Measurements from ENCODE around the gene BCL2L2. TPM values are rescaled to one million over a fixed set of nuclear protein-coding genes. Genes with fewer than 3 reads are reported as not detected.
"Not testable (repeated sequence)": the region's sequence is repeated elsewhere in the genome, so short reads cannot be mapped to it uniquely, and the experiment has no call there.

The BCL2L2 gene
- total RNA-seq, 1 donor from 2014 or later = 23.7 TPM

- no peak overlapping the region for H3K4me3 Mint-ChIP-seq (ENCODE audit: low read depth)
- H3K9me3 Mint-ChIP-seq (ENCODE audit: low read depth) = no peaks in the 10 kb centered on the region
These were observed 17.8 kb downstream of the BCL2L2 start for GRCh38 chr14:23324455-23324846.

GRCh38 chr14:23324993-23325392, 18.4 kb downstream of the BCL2L2 start:
- Mint-ChIP-seq H3K27me3 (no peaks in the 10 kb centered on the region), H3K36me3 (ENCODE audit: insufficient read depth) (peaks cover 19% of the 10 kb centered on the region), H3K9me3 (ENCODE audit: low read depth) (no peaks in the 10 kb centered on the region), H3K27ac (peak overlapping the region; percentile 62), H3K4me1 (ENCODE audit: low read depth) (peaks cover 21% of the 10 kb centered on the region), H3K4me3 (ENCODE audit: low read depth) (no peak overlapping the region)
- no peak for DNase-seq (ENCODE audit: low spot score, unreplicated experiment)
- TF ChIP-seq CTCF (IDR thresholded peaks at IDR 0.05; ENCODE audit: unreplicated experiment) = no peak

More at GRCh38 chr14:23324455-23324846, 17.8 kb downstream of the BCL2L2 start:
- Mint-ChIP-seq H3K27me3 (no peaks in the 10 kb centered on the region), H3K27ac (peak overlapping the region; percentile 37), H3K4me1 (ENCODE audit: low read depth) (peaks cover 21% of the 10 kb centered on the region), H3K36me3 (ENCODE audit: insufficient read depth) (peaks cover 23% of the 10 kb centered on the region)
- no peak for TF ChIP-seq CTCF (IDR thresholded peaks at IDR 0.05; ENCODE audit: unreplicated experiment)
- no peak for DNase-seq (ENCODE audit: low spot score, unreplicated experiment)

GRCh38 chr14:23325746-23326145, 19.1 kb downstream of the BCL2L2 start:
- H3K27me3 Mint-ChIP-seq; H3K9me3 Mint-ChIP-seq (ENCODE audit: low read depth); H3K4me3 Mint-ChIP-seq (ENCODE audit: low read depth); DNase-seq (ENCODE audit: low spot score, unreplicated experiment): not testable (repeated sequence)
- peak overlapping the region; percentile 47 for H3K27ac Mint-ChIP-seq
- H3K36me3 Mint-ChIP-seq (ENCODE audit: insufficient read depth) = peaks cover 19% of the 10 kb centered on the region
- peaks cover 16% of the 10 kb centered on the region for H3K4me1 Mint-ChIP-seq (ENCODE audit: low read depth)

GRCh38 chr14:23326491-23327332, 20.1 kb downstream of the BCL2L2 start:
- no peak for DNase-seq (ENCODE audit: low spot score, unreplicated experiment)
- Mint-ChIP-seq H3K4me3 (ENCODE audit: low read depth) (no peak overlapping the region), H3K9me3 (ENCODE audit: low read depth) (no peaks in the 10 kb centered on the region), H3K4me1 (ENCODE audit: low read depth) (peaks cover 16% of the 10 kb centered on the region), H3K36me3 (ENCODE audit: insufficient read depth) (peaks cover 19% of the 10 kb centered on the region), H3K27me3 (peaks cover 3% of the 10 kb centered on the region), H3K27ac (no peak overlapping the region)
- TF ChIP-seq CTCF (IDR thresholded peaks at IDR 0.05; ENCODE audit: unreplicated experiment) = no peak

- Mint-ChIP-seq H3K4me3 (ENCODE audit: low read depth) (no peak overlapping the region), H3K27ac (peak overlapping the region; percentile 15), H3K36me3 (ENCODE audit: insufficient read depth) (peaks cover 12% of the 10 kb centered on the region), H3K4me1 (ENCODE audit: low read depth) (peaks cover 5% of the 10 kb centered on the region), H3K9me3 (ENCODE audit: low read depth) (no peaks in the 10 kb centered on the region), H3K27me3 (peaks cover 3% of the 10 kb centered on the region)
- peak; percentile 54 for DNase-seq (ENCODE audit: low spot score, unreplicated experiment)
- TF ChIP-seq CTCF (IDR thresholded peaks at IDR 0.05; ENCODE audit: unreplicated experiment) = peak; percentile 92
These were observed 21.5 kb downstream of the BCL2L2 start for GRCh38 chr14:23327947-23328744.

Data from progenitor cell of endocrine pancreas (in vitro differentiated cells).